Measurements from ENCODE around the gene ARPC2. TPM values are rescaled to one million over a fixed set of nuclear protein-coding genes. Genes with fewer than 3 reads are reported as not detected.
A peak's percentile ranks its signal among the peaks of the same experiment; 100 is the strongest.

ARPC2 gene
- total and polyA plus RNA-seq, 7 donors = 150 to 274 (median 198) TPM

DNA sequence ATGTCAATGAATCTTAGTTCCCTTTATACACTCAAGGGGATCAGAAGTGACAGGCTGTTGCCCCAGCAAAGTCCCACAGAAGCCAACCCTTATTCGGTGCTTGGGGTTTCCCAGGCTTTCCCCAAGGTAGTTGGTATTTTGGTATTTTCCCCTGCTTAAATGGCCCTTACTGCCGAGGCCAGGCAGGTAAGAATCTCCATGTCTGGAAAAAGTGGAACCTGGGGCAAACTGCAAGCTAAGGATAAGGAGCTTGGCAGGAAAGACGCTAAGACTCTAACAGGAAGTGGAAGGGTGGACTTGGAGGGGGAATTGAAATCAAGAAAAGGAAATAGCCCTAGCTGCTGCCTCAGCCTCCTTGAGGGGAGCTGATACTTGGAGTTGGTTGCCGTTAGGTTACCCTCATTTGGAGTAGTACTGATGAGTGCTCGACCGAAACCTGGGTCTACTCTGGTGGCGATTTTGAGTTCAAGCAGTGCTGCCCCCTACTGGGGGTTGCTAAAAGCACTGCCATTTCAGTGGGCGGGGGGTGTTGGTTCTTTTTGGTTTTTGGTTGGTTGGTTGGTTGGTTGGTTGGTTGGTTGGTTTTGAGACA is 40.5 kb downstream of the ARPC2 start:
- H3K4me1 ChIP-seq = peaks cover 32% of the 10 kb centered on the region
- no peak for DNase-seq
- no peaks in the 10 kb centered on the region for H3K27me3 ChIP-seq (ENCODE audit: insufficient read depth in 3 of 3, low read length in 2 of 3)
- TF ChIP-seq, protein P1, sequence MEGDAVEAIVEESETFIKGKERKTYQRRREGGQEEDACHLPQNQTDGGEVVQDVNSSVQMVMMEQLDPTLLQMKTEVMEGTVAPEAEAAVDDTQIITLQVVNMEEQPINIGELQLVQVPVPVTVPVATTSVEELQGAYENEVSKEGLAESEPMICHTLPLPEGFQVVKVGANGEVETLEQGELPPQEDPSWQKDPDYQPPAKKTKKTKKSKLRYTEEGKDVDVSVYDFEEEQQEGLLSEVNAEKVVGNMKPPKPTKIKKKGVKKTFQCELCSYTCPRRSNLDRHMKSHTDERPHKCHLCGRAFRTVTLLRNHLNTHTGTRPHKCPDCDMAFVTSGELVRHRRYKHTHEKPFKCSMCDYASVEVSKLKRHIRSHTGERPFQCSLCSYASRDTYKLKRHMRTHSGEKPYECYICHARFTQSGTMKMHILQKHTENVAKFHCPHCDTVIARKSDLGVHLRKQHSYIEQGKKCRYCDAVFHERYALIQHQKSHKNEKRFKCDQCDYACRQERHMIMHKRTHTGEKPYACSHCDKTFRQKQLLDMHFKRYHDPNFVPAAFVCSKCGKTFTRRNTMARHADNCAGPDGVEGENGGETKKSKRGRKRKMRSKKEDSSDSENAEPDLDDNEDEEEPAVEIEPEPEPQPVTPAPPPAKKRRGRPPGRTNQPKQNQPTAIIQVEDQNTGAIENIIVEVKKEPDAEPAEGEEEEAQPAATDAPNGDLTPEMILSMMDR (IDR thresholded peaks at IDR 0.05) = peak; percentile 29
- intact Hi-C loops (cut with DNase I) = loop anchor here (5.0 kb wide), 1 partner anchor 70 kb away; no protein-coding TSS in a partner anchor
- peaks cover 5 to 43% of the 10 kb centered on the region in 2 donors for H3K36me3 ChIP-seq (ENCODE audit: insufficient read depth in 1 of 2, low read depth in 1 of 2)
- peak in 3 of 4 donors; percentile 39 to 47 (median 40) for ATAC-seq
- no peaks in the 10 kb centered on the region for H3K9me3 ChIP-seq
- peak overlapping the region; percentile 41 for H3K27ac ChIP-seq
- H3K4me3 ChIP-seq = no peak overlapping the region
- WGBS, 3 donors = 48 to 58% (median 57%) methylated on average over 8 of the region's 8 CpGs

DNA sequence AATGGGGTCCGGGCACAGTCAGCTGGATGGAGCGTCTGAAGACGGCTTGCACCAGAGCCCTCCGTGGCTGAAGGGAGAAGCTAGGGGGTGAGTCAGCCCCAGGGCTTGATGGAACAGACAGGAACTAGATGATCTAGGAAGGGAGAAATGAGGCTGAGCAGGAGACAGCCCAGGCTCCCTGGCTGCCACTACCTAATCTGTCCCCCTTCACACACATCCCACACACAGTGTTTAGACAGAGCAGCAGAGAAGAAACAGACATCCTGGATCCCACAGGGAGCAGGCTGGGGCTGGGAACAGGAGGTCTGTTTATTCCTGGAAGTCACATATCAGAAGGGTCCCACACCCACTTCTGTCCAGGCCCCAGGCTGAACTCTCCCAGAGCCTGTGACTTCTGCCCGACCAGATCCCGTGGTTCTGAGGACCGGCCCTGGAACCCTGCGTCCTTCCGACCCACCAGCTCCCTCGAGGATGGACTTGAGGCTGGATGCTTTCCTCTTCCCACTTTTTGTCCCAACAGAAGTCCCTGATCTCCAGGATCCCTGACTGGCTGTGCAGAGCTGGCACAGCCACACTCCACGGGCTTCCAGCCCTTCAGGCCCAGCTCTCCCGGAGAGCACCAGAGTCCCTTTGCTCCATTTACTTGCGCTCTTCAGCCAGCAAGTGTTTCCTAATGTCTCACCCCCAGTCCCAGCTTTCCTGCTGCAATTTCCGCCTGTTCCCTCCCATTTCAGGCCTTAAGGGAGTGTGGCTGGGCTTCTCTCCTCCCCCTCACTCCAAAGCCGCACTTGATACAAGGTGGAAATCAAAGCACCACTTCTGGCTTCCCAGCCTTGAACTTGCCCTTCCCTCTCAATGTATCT is 42.3 kb downstream of the ARPC2 start:
- ATAC-seq (peak in 3 of 4 donors; percentile 38 to 50 (median 42)), DNase-seq (peak; percentile 60 to 78)
- peaks cover 0 to 39% of the 10 kb centered on the region in 2 donors for H3K36me3 ChIP-seq (ENCODE audit: insufficient read depth in 1 of 2, low read depth in 1 of 2)
- H3K27me3 ChIP-seq (ENCODE audit: insufficient read depth in 3 of 3, low read length in 2 of 3) = no peaks in the 10 kb centered on the region
- intact Hi-C loops (cut with DNase I) = loop anchor here (5.0 kb wide), 1 partner anchor 72 kb away; no protein-coding TSS in a partner anchor
- TF ChIP-seq, protein P1 (IDR thresholded peaks at IDR 0.05) = no peak
- peaks cover 14% of the 10 kb centered on the region for H3K4me1 ChIP-seq
- 57 to 62% (median 61%) methylated on average over 15 of the region's 15 CpGs for WGBS, 3 donors
- H3K27ac ChIP-seq = peak overlapping the region; percentile 66
- H3K4me3 ChIP-seq = peak overlapping the region; percentile 18
- no peaks in the 10 kb centered on the region for H3K9me3 ChIP-seq

DNA sequence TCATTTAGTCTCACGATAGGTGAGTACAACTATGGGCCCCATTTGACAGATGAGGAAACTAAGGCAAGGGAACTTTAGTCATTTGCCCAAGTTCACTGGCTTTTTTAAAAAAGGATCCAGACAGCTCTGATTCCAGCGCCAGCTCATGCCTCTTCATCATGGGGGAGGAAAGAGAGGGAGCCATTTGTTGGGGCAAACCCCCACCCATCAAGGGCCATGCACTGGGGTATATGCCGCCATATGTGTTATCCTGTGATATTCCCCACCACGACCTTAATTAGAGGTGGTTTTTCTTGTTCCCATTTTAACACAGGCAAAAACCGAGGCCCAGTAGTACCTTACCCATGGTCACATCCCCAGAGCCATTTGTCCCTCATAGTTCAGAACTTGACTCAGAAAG is 43.2 kb downstream of the ARPC2 start:
- peaks cover 8% of the 10 kb centered on the region for H3K4me1 ChIP-seq
- peak overlapping the region; percentile 66 for H3K27ac ChIP-seq

DNA sequence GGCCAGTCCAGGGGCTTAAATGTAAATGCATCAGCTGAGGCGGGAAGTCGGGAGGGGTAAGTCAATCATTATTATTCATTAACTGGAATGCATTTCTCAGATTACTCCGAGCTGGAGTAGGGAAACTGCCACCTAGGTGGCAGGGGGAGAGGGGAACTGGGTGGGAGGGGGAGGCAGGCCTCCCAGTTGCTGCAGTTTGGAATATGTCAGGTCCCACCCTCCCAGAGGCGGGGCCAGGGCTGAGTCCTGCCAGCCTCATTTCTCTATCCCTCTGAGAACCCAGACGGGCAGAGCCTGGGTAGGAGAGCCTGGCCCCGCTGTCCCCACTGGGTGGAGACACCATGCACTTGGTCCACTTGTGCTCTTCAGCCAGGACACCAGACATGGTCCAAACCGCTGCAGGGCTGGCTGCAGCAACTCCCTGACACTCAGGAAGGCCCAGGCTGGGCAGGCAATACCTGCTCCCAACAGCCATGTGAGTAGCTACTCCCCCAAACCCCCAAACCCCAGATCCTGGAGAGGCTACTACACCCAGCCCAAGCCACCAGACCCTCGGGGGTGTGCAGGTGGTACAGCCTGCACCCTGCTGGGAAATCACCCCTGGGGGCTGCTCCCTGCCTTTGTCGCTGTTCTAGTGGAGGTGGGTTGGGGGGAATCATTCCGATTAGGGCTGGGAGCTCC is 43.9 kb downstream of the ARPC2 start, which contains the start of gene GPBAR1:
TSS of gene GPBAR1 (plus strand) at position 274 of the 681 bp plus-strand sequence. CDS start 1,710 bp downstream, outside the sequence.
- Histone ChIP-seq H3K27me3 (ENCODE audit: insufficient read depth in 3 of 3, low read length in 2 of 3) (no peaks in the 10 kb centered on the region), H3K4me3 (no peak within 1 kb of the TSS), H3K36me3 (ENCODE audit: insufficient read depth in 1 of 2, low read depth in 1 of 2) (peaks cover 4 to 39% of the 10 kb centered on the region in 2 donors), H3K9me3 (no peaks in the 10 kb centered on the region), H3K27ac (peak within 1 kb of the TSS; percentile 66), H3K4me1 (peaks cover 8% of the 10 kb centered on the region)
- DNase-seq = peak; percentile 52 to 70
- intact Hi-C loops (cut with DNase I) = no loop called here
- WGBS, 3 donors = 61 to 64% (median 64%) methylated on average over 10 of the region's 10 CpGs
- peak in 2 of 4 donors; percentile 5 to 15 for ATAC-seq
- TF ChIP-seq, protein P1 (IDR thresholded peaks at IDR 0.05) = no peak

More for the DNA sequence above, 43.2 kb downstream of the ARPC2 start:
- intact Hi-C loops (cut with DNase I) = no loop called here
- ATAC-seq (no peak), DNase-seq (no peak)
- TF ChIP-seq, protein P1 (IDR thresholded peaks at IDR 0.05) = no peak
- Histone ChIP-seq H3K9me3 (no peaks in the 10 kb centered on the region), H3K4me3 (no peak overlapping the region), H3K36me3 (ENCODE audit: insufficient read depth in 1 of 2, low read depth in 1 of 2) (peaks cover 0 to 39% of the 10 kb centered on the region in 2 donors), H3K27me3 (ENCODE audit: insufficient read depth in 3 of 3, low read length in 2 of 3) (no peaks in the 10 kb centered on the region)
- 77 to 82% (median 81%) methylated on average over 5 of the region's 5 CpGs for WGBS, 3 donors

Data from psoas muscle (tissue), 8 donors.